ENCODE results near the gene GSG1L.

- TF ChIP-seq CTCF (IDR thresholded peaks at IDR 0.05; ENCODE audit: low read depth, low read length), result no peak
- TF ChIP-seq MAX (IDR thresholded peaks at IDR 0.05; ENCODE audit: low read depth, low read length), result no peak
Measured at GRCh38 chr16:28058839-28059589, 4.5 kb downstream of the GSG1L start.

Measured in NB4 (cell line).